Uterus (tissue), 2 donors: ENCODE results near the gene MYD88.

Source experiments
- CTCF ChIP-seq, 4 experiments: fragments of 200-600 bp in 2 of 4; fragments of 450-650 bp in 2 of 4; sonication (generic) in 2 of 4; IDR thresholded peaks; one replicate each; pipeline ENCODE4 v1.5.1; 2016 to 2019; ENCODE audit warnings: antibody characterized with exemption in 4 of 4, mild to moderate bottlenecking in 2 of 4, moderate library complexity in 1 of 4
- POLR2A ChIP-seq, 2 donors: fragments of 450-650 bp; IDR thresholded peaks; one replicate each; pipeline ENCODE4 v1.6.1; 2016; ENCODE audit warnings: antibody characterized with exemption in 2 of 2, mild to moderate bottlenecking in 1 of 2, moderate library complexity in 1 of 2

GRCh38 chr3:38149708-38150107, 11.2 kb downstream of the MYD88 start:
- TF ChIP-seq CTCF (IDR thresholded peaks at IDR 0.05) (no peak), POLR2A (IDR thresholded peaks at IDR 0.05) (no peak)
